Activated T-cell treated with anti-CD3 and anti-CD28 coated beads for 1 hour (primary cell): Measurements from ENCODE around the gene MRPL53.

Experiments
- DNase-seq: peaks from one replicate; pipeline ENCODE4 v3.0.0-alpha.2; 2020; ENCODE audit warnings: low read depth

MRPL53 gene

GRCh38 chr2:74426181-74426758 lies 46.2 kb downstream of the MRPL53 start:
- no peak for DNase-seq

GRCh38 chr2:74425523-74425922 lies 47.0 kb downstream of the MRPL53 start:
- no peak for DNase-seq

- DNase-seq = no peak
These were observed 47.5 kb downstream of the MRPL53 start for GRCh38 chr2:74424995-74425406.

GRCh38 chr2:74424139-74424992 lies 48.1 kb downstream of the MRPL53 start:
- no peak for DNase-seq

- DNase-seq = no peak
These were observed 49.0 kb downstream of the MRPL53 start for GRCh38 chr2:74423231-74424095.
